GM18951 (cell line): ENCODE data around the gene LYZL6.
"Not testable (repeated sequence)": the region's sequence is repeated elsewhere in the genome, so short reads cannot be mapped to it uniquely, and the experiment has no call there.

Experiments used
- POLR2A ChIP-seq: IDR thresholded peaks from 4 replicates; pipeline ENCODE4 v1.6.1; 2011; ENCODE audit warnings: mild to moderate bottlenecking; ENCODE audit not compliant: insufficient read length, insufficient read depth; ENCODE audit errors: extremely low read depth
- in situ Hi-C: fragments of 300-500 bp; cut with MboI; formaldehyde crosslinking; loops from one replicate; pipeline ENCODE4 v1.12.0; 2022; ENCODE audit warnings: low sequenced_read_pairs, mixed read lengths, inconsistent platforms; ENCODE audit not compliant: unreplicated experiment

LYZL6 gene

GRCh38 chr17:35909408-35909807 is 34.1 kb downstream of the LYZL6 start:
- no peak for TF ChIP-seq POLR2A

DNA sequence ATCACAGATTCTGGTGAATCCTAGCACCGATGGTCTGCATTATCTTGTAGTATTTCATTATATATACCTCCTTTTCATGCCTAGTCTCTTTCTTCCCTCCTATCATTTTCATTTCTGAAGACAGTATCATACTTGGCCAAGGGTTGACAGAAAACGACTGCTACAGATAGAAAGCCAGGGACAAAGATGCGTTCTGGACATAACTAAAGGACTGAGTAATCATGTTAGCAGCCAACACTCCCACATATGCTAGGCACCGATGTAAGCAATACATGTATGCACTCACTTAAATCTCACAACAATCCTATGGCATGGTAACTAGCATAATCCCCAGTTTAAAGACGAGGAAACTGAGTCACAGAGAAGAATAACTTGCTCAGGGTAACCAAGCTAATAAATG is 35.8 kb downstream of the LYZL6 start:
- TF ChIP-seq POLR2A: no peak
- in situ Hi-C loops: no loop called here

More at GRCh38 chr17:35909408-35909807, 34.1 kb downstream of the LYZL6 start:
- in situ Hi-C loops: no loop called here

DNA sequence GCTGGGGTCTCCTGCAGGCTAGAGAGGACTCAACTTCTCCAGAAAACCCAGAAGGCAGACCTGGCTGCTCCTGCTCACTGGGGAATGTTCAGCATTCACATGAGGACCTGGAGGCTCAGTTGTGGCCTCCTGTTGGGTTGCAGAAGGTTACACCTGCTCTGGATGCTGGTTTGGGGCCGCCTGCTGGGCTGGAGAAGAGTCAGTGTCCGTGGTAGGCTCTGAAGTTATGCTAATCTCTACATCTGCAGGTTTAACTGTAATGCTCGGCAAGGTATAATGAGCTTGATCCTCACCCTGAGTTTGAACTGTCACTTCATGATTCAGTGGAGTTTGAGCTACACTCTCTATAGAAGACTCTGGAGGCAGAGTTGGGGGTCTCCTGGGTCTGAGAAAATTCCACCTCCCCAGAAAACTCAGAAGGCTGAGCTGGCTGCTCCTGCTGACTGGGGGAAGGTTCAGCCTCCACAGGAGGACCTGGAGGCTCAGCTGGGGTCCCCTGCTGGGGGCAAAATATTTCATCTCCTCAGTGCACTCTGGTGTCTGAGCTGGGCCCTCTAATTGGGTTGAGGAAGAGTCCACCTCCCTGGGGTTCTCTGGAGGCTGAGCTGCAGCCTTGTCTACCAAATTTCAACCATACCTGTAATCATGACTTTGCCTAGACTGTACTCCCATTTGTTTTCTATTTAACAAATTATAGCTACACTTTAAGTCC is 36.4 kb downstream of the LYZL6 start:
- no peak for TF ChIP-seq POLR2A
- in situ Hi-C loops: no loop called here

- TF ChIP-seq POLR2A: no peak
- in situ Hi-C loops: no loop called here
Measured at GRCh38 chr17:35906191-35906925, 37.2 kb downstream of the LYZL6 start.

DNA sequence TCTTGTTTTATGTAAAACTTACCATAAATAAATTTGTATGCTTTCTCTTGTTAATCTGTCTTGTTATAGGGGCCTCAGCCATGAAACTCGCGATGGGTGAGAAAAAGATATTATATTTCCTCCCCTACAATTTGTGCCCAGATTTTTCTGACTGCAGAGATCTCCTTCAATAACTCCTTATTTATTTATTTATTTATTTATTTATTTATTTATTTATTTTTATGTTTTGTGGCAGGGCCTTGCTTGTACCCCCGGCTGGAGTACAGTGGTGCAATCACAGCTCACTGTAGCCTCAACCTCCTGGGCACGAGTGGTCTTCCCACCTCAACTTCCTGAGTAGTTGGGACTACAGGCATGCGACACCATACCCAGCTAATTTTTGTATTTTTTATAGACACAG is 40.1 kb downstream of the LYZL6 start:
- in situ Hi-C loops: no loop called here
- TF ChIP-seq POLR2A: no peak

- in situ Hi-C loops: no loop called here
- TF ChIP-seq POLR2A: no peak
Measured at GRCh38 chr17:35901631-35902175, 41.8 kb downstream of the LYZL6 start.

DNA sequence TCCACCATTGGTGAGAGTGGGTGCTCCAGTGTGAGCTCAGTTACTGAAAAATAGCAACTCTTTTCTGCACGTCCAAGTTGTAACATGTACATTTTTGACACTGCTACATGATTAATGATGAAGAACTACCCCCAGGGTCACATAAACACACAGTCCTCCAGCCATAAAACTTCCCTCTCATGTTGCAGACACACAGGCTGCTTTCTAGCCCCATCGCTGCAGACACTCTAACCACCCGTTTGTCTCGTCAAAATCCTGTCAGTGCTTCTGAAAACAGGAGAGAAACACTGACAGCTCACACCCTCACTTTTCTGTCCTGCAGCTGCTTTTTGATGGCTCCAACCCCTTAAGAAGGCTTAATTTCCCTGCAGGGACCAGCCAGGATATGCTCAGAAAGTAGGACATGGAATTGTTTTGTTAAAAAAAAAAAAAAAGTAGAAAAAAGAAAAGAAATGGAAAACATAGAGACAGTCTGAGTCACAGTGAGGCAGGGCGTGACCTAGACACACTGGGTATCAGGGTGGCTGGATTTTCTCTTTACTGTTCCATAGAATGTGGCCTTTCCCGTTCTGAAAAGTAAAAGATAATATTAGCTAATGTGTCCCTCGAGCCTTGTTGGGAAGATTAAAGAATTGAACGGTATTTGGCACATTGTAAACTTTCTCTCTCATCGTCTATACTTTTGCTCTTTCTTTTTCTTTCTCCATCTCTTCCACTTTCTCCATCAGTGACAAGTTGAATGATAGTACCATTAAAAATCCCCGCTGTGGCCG is 42.6 kb downstream of the LYZL6 start:
- TF ChIP-seq POLR2A: no peak
- in situ Hi-C loops: no loop called here

- no peak for TF ChIP-seq POLR2A
- in situ Hi-C loops: no loop called here
Measured at GRCh38 chr17:35900280-35900679, 43.2 kb downstream of the LYZL6 start.

DNA sequence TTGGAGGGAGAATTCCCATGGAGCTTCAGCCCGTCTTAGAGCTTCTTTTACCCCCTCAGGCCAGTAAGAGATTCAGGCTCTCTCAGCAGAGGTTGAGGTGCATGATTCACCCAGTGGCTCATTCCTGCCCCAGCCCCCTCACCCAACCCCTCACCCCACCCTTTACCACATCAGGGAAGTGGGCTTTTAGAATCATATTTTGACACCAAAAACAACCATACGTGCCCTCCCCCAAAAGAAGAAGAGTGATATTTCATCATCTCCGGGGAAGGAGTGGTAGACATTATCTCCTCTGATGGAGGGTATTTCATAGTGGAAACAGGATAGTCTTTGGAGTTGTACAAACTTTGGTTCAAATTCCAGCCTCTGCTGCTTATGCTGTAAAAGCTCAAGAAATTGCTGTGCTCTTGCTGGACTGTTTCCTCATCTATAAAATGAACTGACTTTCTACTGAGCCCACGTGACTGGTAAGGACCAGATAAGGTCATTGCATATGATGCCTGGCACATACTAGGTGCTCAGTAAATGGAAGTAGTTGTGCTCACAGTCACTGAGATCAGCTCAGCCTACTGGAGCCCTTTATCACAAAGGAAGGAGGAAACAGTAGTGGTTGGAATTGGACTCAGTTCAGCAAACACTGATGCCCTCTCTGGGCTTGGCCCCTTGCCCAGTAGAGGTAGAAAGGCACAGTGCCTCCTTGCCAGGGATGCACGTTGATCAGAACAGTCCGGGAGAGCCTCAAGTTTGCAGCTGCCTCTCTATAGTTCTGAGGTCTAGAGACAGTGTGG is 45.0 kb downstream of the LYZL6 start:
- in situ Hi-C loops: no loop called here
- TF ChIP-seq POLR2A: no peak

DNA sequence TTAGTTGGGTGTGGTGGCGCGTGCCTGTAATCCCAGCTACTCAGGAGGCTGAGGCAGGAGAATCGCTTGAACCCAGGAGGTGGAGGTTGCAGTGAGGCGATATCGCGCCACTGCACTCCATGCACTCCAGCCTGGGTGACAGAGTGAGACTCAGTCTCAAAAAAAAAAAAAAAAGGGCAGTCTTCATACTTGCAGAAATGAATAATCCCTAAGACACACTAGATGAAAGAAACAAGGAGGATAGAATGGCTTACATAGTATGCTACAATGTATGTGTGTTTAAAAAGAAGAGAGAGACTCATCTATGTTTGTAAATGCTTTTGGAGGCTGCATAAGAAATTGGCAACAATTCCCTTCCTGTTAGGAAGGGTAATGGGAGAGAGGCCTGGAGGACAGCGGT is 45.7 kb downstream of the LYZL6 start:
- in situ Hi-C loops: not testable (repeated sequence)

DNA sequence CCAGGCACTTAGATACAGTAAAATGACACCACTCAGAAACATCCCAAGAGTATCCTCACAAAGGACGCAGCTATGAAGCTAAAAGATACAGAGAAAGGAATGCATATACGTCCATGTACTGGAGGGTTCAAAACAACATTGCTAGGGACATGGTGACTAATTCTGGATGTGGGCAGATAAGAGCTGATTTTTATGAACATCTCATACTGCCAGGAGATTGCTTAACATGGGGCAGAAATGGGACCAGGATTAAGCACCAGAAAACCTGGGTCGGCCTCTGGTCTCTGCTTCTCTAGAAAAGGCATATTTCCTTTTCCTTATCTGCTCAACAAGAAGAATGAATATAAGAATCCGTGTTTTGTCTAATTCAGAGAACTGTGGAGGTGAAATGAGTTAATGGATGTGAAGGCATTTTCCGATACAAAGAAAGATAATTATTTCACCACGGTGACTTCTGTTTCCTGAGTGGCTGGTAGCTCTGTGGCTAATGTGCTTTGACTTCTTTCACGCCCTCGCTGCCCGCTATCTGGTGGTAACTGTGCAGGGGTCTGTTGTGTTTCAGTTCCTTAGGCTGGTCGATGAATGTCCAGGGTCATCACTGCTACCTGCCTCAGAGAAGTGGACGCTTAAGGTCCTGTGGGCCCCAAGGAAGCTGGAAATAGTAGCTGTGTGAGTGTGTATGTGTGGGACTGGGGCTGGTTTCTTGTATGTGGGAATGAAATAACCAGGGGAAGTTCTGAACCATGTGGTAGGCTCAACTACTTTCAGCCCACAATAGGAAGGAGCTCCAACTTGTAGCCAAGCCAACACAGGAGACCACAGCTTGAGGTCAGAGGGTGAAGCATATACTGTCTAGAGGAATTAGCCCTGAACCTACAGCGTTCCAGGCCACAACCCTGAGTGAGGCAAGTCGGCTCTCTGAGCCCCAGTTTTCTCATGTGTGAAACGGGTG is 47.6 kb downstream of the LYZL6 start:
- in situ Hi-C loops: no loop called here
- no peak for TF ChIP-seq POLR2A

GRCh38 chr17:35894206-35894605 is 49.3 kb downstream of the LYZL6 start:
- in situ Hi-C loops: no loop called here

GRCh38 chr17:35893751-35894150 is 49.8 kb downstream of the LYZL6 start:
- TF ChIP-seq POLR2A: no peak
- in situ Hi-C loops: no loop called here

More at GRCh38 chr17:35894206-35894605, 49.3 kb downstream of the LYZL6 start:
- TF ChIP-seq POLR2A: no peak
